OCI-LY1 (cell line): ENCODE measurements around the gene HOXD9.

Source experiments
- H2AFZ ChIP-seq: fragments of 200-600 bp; sonication (generic), shearing (Covaris generic); 2 replicates; pipeline ENCODE4 v1.6.0; 2014; ENCODE audit warnings: antibody characterized with exemption, mild to moderate bottlenecking, low read length
- H3F3A ChIP-seq: fragments of 200-600 bp; sonication (generic), shearing (Covaris generic); 2 replicates; pipeline ENCODE4 v1.6.0; 2014; ENCODE audit warnings: mild to moderate bottlenecking, antibody characterized with exemption, low read length, moderate library complexity; ENCODE audit not compliant: insufficient read depth
- H3K27ac ChIP-seq: fragments of 200-600 bp; sonication (generic); 2 replicates; pipeline ENCODE4 v1.5.1; 2014; ENCODE audit warnings: low read length, mixed run types, mild to moderate bottlenecking, low read depth; ENCODE audit not compliant: poor library complexity, severe bottlenecking
- H3K27me3 ChIP-seq: fragments of 200-600 bp; sonication (generic); 2 replicates; pipeline ENCODE4 v1.6.0; 2014; ENCODE audit warnings: antibody characterized with exemption, mild to moderate bottlenecking, low read length, moderate library complexity; ENCODE audit not compliant: insufficient read depth
- H3K36me3 ChIP-seq: fragments of 200-600 bp; sonication (generic); 2 replicates; pipeline ENCODE4 v1.6.1; 2014; ENCODE audit warnings: mild to moderate bottlenecking, antibody characterized with exemption, low read length, moderate library complexity, mixed read lengths; ENCODE audit not compliant: insufficient read depth
- H3K4me1 ChIP-seq: fragments of 200-600 bp; sonication (generic); 2 replicates; pipeline ENCODE4 v1.5.1; 2014; ENCODE audit warnings: mild to moderate bottlenecking, low read length, moderate library complexity; ENCODE audit not compliant: insufficient read depth, severe bottlenecking
- H3K4me2 ChIP-seq: fragments of 200-600 bp; sonication (generic), shearing (Covaris generic); 2 replicates; pipeline ENCODE4 v1.6.1; 2014; ENCODE audit warnings: low read length
- H3K4me3 ChIP-seq: fragments of 200-600 bp; sonication (generic); 2 replicates; pipeline ENCODE4 v1.5.1; 2014; ENCODE audit warnings: low read length, low read depth, mild to moderate bottlenecking, mixed read lengths; ENCODE audit not compliant: poor library complexity, severe bottlenecking
- H3K79me2 ChIP-seq: fragments of 200-600 bp; shearing (Covaris generic); 2 replicates; pipeline ENCODE4 v1.6.1; 2016; ENCODE audit warnings: mixed run types, low read length, mixed read lengths; ENCODE audit not compliant: insufficient read depth
- H3K9ac ChIP-seq: fragments of 200-600 bp; sonication (generic), shearing (Covaris generic); 2 replicates; pipeline ENCODE4 v1.6.1; 2014; ENCODE audit warnings: mild to moderate bottlenecking, low read length, mixed read lengths
- H3K9me2 ChIP-seq: fragments of 200-600 bp; sonication (generic), shearing (Covaris generic); 2 replicates; pipeline ENCODE4 v1.6.1; 2014; ENCODE audit warnings: low read depth, mild to moderate bottlenecking, low read length, mixed read lengths
- H3K9me3 ChIP-seq: fragments of 200-600 bp; shearing (Covaris generic); 2 replicates; pipeline ENCODE4 v1.6.1; 2014; ENCODE audit warnings: low read length, mixed read lengths
- H4K20me1 ChIP-seq: fragments of 200-600 bp; sonication (generic), shearing (Covaris generic); 2 replicates; pipeline ENCODE4 v1.6.0; 2016; ENCODE audit warnings: mild to moderate bottlenecking, low read length; ENCODE audit not compliant: insufficient read depth
- CTCF ChIP-seq: fragments of 200-600 bp; sonication (generic), shearing (Covaris generic); IDR thresholded peaks from 2 replicates; pipeline ENCODE4 v1.5.1; 2017; ENCODE audit warnings: mild to moderate bottlenecking, antibody characterized with exemption, low read length, moderate library complexity, mixed read lengths
- EZH2 ChIP-seq: fragments of 200-600 bp; sonication (generic), shearing (Covaris generic); IDR thresholded peaks from 2 replicates; pipeline ENCODE4 v1.8.0; 2017; ENCODE audit warnings: borderline replicate concordance, mixed run types, mild to moderate bottlenecking, antibody characterized with exemption, low read length, moderate library complexity, mixed read lengths

Gene HOXD9

GRCh38 chr2:176122052-176122682, 352 bp upstream of the HOXD9 start:
- H3K79me2 ChIP-seq = no peaks in the 10 kb centered on the region
- no peak overlapping the region for H3K4me3 ChIP-seq
- no peaks in the 10 kb centered on the region for H3K4me1 ChIP-seq
- no peaks in the 10 kb centered on the region for H3K9me2 ChIP-seq
- no peak for TF ChIP-seq CTCF
- no peak for TF ChIP-seq EZH2
- no peaks in the 10 kb centered on the region for H3K9me3 ChIP-seq
- no peaks in the 10 kb centered on the region for H4K20me1 ChIP-seq
- H3K27me3 ChIP-seq = no peaks in the 10 kb centered on the region; the same call in 1 of the 2 replicates
- H2AFZ ChIP-seq = no peak overlapping the region
- no peaks in the 10 kb centered on the region for H3F3A ChIP-seq
- H3K36me3 ChIP-seq = no peaks in the 10 kb centered on the region
- H3K27ac ChIP-seq = no peak overlapping the region
- H3K9ac ChIP-seq = no peak overlapping the region
- H3K4me2 ChIP-seq = no peak overlapping the region

DNA sequence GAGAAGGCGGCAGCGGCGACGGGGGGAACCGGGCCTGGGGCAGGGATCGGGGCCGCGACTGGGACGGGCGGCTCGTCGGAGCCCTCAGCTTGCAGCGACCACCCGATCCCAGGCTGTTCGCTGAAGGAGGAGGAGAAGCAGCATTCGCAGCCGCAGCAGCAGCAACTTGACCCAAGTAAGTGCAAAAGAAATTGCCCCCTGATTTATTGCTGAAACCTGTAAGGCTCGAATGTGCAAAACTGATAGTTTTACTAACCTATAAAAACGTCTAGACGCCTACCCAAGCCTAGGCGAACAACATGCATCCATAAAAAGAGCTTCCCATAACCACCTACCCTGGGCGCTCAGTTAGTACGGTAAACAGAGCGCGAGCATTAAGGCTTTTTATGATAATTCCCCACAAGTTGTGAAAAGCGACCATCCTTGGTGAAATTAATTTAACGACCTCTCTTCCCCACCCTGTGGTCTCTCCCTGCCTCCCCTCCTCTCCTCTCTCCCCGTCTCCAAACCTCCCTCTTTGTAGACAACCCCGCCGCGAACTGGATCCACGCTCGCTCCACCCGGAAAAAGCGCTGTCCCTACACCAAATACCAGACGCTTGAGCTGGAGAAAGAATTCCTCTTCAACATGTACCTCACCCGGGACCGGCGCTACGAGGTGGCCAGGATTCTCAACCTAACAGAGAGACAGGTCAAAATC, 1.0 kb downstream of the HOXD9 start:
- Histone ChIP-seq H3K79me2 (no peaks in the 10 kb centered on the region), H3K4me1 (no peaks in the 10 kb centered on the region), H3K36me3 (no peaks in the 10 kb centered on the region), H2AFZ (no peak overlapping the region), H3K9ac (no peak overlapping the region), H3K27ac (no peak overlapping the region), H3K9me2 (no peaks in the 10 kb centered on the region), H4K20me1 (no peaks in the 10 kb centered on the region), H3K27me3 (no peaks in the 10 kb centered on the region; the same call in none of the 2 replicates), H3F3A (no peaks in the 10 kb centered on the region), H3K4me2 (no peak overlapping the region), H3K9me3 (no peaks in the 10 kb centered on the region), H3K4me3 (no peak overlapping the region)
- TF ChIP-seq CTCF (no peak), EZH2 (no peak)

GRCh38 chr2:176124110-176124946, 1.8 kb downstream of the HOXD9 start:
- H3K4me3 ChIP-seq = no peak overlapping the region
- H3K9me2 ChIP-seq = no peaks in the 10 kb centered on the region
- H3K79me2 ChIP-seq = no peaks in the 10 kb centered on the region
- H3K27me3 ChIP-seq = no peaks in the 10 kb centered on the region; the same call in none of the 2 replicates
- H3K36me3 ChIP-seq = no peaks in the 10 kb centered on the region
- no peaks in the 10 kb centered on the region for H3K9me3 ChIP-seq
- H2AFZ ChIP-seq = no peak overlapping the region
- no peaks in the 10 kb centered on the region for H3K4me1 ChIP-seq
- H4K20me1 ChIP-seq = no peaks in the 10 kb centered on the region
- H3K9ac ChIP-seq = no peak overlapping the region
- H3K4me2 ChIP-seq = no peak overlapping the region
- H3K27ac ChIP-seq = no peak overlapping the region
- TF ChIP-seq EZH2 = no peak
- no peaks in the 10 kb centered on the region for H3F3A ChIP-seq
